Esophagus squamous epithelium (tissue), 4 donors: Measurements from ENCODE around the gene INPP5F.
"Not testable (repeated sequence)": the region's sequence is repeated elsewhere in the genome, so short reads cannot be mapped to it uniquely, and the experiment has no call there.

Experiments
- POLR2A ChIP-seq, 4 donors: fragments of 450-650 bp; IDR thresholded peaks; one replicate each; pipeline ENCODE4 v1.6.1; 2017; ENCODE audit warnings: antibody characterized with exemption in 4 of 4, mild to moderate bottlenecking in 4 of 4, moderate library complexity in 3 of 4
- TF ChIP-seq, protein P1 (sequence below), 6 experiments: fragments of 450-650 bp in 4 of 6; fragments of 200-600 bp in 2 of 6; sonication (generic) in 2 of 6; IDR thresholded peaks; one replicate each; pipeline ENCODE4 v1.5.1; 2016 to 2019; ENCODE audit warnings: antibody characterized with exemption in 6 of 6, mild to moderate bottlenecking in 4 of 6, moderate library complexity in 4 of 6

DNA sequence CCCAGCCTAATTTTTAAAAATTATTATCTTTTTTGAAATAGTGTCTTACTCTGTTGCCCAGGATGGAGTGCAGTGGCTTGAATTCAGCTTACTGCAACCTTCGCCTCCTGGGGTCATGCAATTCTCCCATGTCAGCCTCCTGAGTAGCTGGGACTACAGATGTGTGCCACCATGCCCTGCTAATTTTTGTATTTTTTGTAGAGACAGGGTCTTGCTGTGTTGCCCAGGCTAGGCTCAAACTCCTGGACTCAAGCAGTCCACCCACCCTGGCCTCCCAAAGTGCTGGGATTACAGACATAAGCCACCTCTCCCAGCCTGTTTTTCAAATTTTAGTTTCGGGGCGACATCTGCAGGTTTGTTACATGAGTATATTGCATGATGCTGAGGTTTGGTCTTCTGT is 47.2 kb downstream of the INPP5F start:
- TF ChIP-seq, protein P1, sequence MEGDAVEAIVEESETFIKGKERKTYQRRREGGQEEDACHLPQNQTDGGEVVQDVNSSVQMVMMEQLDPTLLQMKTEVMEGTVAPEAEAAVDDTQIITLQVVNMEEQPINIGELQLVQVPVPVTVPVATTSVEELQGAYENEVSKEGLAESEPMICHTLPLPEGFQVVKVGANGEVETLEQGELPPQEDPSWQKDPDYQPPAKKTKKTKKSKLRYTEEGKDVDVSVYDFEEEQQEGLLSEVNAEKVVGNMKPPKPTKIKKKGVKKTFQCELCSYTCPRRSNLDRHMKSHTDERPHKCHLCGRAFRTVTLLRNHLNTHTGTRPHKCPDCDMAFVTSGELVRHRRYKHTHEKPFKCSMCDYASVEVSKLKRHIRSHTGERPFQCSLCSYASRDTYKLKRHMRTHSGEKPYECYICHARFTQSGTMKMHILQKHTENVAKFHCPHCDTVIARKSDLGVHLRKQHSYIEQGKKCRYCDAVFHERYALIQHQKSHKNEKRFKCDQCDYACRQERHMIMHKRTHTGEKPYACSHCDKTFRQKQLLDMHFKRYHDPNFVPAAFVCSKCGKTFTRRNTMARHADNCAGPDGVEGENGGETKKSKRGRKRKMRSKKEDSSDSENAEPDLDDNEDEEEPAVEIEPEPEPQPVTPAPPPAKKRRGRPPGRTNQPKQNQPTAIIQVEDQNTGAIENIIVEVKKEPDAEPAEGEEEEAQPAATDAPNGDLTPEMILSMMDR (IDR thresholded peaks at IDR 0.05): not testable (repeated sequence)
- not testable (repeated sequence) for TF ChIP-seq POLR2A (IDR thresholded peaks at IDR 0.05)
